NCI-H187 (cell line): ENCODE data around the gene SLX9.
A peak's percentile ranks its signal among the peaks of the same experiment; 100 is the strongest.

Experiments
- DNase-seq, 2 experiments: peaks; one replicate each; lab custom pipeline; 2025; lab: John Stamatoyannopoulos, UW

Gene SLX9

DNA sequence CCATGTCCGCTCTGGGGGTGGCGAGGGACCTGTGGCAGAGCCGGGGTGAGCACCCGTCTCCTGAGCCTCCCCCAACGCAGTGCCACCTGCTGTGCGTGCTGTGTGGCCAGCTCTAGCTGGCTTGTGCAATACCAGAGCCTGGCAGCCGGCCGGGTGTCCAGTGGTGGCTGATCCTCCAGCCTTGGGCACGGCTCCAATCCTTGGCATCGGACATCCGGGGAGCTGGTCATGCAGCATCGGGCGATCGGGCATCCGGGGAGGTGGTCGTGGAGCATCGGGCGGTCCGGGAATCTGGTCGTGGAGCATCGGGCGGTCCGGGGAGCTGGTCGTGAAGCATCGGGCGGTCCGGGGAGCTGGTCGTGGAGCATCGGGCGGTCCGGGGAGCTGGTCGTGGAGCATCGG is 8.1 kb downstream of the SLX9 start:
- DNase-seq, result no peak

DNA sequence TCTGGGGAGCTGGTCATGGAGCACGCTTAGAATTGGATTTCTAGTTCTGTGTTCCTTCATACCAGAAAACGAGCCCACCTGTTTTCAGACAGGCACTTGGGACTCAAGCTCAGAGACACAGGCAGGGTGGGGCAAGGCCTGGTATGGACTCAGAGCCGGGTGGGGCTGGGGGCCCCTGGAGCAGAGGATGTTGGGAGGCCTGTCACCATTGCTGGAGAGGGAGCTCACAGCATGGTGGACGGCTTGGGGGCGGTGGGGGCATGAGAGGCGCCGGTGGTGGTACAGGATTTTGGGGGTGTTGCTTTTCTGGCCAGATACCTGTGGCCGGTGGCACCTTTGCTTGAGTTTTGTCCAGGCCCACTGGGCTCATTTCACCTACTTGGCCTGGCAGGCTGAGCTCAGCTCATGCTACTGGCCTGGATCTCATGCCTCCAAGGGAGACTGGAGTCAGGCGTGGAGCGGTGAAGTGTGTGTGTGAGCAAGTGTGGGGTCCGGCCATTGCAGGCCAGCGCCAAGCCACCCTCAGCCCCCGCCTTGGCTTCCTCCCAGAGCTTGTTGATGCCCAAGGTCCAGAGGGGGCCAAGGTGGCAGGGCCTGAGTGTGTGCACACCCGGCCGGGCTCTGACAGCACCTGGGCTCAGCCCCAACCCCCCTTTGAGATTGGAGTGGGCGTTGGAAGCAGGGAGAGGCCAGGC is 8.7 kb downstream of the SLX9 start:
- DNase-seq, result no peak

DNA sequence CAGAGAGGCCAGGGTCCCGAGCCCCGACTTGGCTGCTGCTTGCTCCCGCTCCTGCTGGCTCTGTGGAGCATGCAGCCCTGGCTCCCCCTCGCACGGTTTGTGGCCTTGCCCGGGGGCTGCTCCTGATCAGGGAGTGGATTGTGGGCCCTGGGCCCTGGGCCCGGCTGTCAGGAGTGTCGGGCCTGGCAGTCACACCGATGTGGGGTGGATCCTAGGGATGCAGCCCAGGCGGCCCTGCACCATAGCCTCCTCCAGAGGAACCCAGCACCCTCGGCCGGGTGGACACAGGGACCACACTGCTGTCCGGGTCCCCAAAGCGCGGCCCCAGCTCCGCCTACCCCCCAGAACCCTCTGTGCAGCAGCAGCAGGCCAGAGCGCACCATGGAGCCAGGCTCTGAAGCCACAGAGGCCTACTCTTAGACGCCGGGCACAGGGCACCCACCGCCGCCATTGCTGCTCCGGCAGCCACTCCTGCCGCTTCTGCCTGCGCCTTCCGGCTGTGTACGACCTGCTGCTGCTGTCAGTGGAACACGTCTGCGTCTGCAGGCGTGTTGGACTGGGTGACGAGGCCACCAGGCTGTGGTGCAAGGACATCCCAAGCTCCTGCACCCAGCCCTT is 9.4 kb downstream of the SLX9 start:
- DNase-seq, result no peak

DNA sequence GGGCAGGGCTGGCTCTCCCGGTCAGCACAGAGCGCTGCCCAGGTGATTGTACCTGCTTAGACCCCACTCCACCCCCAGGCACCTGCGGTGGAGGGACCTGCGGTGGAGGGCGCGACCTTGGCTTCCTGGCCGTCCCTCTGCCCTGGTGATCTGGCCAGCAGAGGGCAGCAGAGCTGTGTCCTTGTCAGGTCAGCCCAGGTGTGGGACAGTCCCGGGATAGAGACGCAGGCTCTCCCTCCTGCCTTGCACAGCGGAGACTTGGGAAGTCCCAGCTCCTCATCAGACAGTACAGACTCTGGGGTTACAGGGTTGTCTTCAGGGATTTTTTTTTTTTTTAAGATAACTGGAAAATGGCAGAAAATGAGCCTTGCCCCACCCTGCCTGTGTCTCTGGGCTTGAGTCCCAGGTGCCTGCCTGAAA is 10.0 kb downstream of the SLX9 start:
- DNase-seq, result peak; percentile 2 to 59

DNA sequence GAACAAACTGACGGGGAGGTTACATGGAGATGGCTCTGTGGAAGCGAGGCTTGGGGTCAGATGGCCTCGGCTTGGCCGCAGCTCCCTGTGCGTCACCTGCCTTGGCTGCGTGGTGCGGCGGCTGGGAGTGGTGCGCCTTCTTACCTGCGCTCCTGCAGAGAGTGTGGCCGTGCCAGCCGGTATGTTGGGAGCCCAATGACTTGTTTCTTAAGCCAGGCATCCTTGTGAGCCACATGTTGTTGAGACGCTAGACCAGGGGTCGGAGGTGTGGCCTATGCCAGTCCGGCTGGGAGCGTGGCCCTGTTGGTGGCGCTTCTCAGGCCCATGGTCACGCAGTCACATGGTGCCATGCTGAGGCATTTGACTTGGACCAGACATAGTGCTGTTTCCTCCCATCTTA is 10.5 kb downstream of the SLX9 start:
- DNase-seq, result no peak

DNA sequence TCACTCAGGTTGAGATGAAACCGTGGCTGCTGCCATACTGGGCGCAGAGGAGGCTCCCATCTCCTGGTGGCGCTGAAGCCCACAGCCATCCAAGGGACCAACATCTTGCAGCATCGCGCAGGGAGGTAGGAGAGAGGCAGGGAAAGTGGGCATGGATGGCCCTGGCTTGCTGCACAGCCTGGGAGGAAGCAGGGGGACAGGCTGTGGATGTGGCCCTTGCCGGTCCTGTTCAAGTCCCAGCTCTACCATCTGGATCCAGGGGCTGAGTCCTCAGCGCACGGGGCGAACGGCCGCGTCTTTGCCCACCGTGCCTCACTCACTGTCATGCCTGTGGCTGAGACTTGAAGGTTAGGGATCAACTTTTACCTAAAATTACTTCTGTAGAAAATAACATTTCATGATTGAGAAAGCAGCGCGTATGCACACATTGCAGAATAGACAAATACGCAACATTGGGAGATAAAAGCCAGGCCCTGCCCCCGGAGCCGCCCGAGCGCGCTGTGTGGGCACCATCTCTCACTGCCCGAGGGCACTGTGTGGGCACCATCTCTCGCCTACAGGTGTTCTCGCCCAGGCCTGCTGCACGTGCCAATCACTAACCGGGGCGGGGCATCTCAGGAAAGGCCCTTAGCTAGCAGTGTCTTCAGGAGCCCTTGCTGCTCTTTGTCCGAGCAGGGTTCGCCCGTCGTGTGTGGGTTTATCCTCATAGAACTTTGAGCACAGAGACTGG is 11.5 kb downstream of the SLX9 start:
- no peak for DNase-seq

DNA sequence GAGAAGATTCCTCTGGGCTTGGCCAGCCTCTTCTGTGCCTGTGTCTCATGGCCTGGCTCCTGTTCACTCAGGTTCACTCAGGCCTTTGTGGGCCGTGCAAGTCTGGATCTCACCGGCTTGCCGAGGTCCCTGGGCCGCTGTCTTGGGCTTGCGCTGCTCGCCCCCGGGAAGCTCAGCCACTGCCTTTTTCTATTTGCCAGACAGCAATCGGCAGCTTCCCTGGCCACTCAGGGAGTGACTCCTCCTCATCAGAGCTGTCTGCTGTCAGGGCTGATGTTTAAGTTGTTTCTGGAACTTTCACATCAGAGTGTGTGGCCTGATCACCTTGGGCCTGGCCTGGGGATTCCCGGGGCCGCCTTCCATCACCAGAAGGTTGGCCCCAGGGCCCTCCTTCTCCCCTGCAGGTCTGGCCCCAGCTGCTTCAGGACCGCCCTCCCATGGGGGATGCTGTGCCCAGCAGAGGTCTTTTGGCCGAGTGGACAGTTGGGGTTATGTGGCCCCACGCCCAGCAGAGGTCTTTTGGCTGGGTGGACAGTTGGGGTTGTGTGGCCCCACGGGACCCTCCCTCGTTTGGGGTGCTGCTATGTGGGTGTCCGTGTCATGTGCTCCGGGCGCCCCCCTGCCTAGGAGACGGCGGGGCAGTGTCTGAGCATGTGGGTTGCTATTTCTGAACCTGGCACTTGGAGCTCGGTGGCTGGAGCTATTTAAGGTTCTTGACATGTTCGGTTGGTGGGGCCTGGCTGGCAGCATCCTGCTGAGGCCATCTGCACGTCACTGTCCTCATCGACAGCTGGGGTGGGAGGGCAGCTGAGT is 12.5 kb downstream of the SLX9 start:
- DNase-seq, result no peak

DNA sequence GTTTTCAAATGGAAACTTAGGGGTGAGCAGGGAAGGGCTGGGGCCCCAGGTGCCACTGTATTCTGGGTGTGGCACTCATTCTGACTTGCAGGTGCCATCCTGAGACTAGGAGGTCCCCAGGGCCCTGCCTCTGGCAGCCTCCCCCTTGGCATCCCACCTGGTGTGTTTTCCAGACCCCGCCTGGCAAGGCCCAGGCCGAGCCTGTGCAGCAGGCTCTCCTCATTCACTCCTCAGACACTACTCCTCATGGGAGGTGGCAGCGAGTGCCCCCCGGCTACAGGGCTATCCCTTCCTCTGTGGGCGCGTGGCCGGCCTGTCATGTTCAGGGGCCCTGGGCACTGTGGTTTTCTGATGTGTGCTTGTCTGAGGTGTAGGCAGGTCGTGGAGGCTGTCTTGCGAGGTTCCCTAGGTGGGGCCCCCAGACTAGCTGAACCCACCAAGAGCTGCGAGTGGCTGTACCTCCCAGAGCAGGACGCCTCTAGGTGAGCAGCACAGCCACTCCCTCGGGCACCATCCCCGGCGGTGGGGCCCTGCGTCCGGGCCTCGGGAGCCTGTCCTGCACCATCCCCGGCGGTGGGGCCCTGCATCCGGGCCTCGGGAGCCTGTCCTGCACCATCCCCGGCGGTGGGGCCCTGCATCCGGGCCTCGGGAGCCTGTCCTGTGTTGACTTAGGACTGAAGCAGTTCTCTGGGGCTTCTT is 13.2 kb downstream of the SLX9 start:
- DNase-seq, result no peak

DNA sequence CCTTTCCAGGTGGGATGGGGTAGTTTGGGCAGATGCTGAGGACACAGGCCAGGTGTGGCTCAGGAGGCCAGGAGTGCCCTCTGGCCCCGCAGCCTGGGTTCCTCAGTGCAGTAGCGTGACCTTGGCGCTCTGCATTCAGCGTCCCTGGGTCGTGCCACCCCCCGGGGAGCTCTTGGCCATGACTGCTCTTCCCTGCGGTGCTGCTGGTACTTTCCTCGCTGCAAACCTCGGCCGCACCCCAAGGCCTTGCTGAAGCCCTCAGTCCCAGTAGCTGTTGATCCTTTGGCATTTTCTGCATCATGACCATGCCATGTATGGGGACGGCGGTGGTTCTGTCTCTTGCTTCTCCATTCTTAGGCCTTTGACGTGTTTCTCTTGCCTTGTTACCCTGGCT is 13.8 kb downstream of the SLX9 start:
- DNase-seq, result no peak

DNA sequence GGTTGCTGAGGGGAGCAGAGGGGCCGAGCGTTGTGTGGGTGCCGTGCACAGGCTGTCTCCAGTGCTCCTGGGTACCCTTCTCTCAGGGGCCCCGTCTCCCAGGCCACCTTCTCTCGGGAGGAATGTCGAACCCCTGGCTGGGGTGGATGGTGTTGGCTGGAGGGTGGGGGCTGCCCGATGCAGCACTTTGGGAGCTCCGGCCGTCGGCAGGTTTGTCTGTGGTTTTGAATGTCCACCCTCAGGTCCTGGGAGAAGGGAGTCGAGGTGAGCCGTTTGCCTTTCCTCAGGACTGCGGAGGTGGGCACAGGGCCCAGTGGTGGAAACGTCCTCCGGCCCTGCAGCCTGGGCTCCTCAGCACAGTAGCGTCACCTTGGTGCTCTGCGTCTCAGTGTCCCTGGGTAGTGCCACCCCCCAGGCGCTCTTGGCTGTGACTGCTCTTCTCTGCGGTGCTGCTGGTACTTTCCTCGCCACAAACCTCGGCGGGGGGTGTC is 14.5 kb downstream of the SLX9 start:
- no peak for DNase-seq

DNA sequence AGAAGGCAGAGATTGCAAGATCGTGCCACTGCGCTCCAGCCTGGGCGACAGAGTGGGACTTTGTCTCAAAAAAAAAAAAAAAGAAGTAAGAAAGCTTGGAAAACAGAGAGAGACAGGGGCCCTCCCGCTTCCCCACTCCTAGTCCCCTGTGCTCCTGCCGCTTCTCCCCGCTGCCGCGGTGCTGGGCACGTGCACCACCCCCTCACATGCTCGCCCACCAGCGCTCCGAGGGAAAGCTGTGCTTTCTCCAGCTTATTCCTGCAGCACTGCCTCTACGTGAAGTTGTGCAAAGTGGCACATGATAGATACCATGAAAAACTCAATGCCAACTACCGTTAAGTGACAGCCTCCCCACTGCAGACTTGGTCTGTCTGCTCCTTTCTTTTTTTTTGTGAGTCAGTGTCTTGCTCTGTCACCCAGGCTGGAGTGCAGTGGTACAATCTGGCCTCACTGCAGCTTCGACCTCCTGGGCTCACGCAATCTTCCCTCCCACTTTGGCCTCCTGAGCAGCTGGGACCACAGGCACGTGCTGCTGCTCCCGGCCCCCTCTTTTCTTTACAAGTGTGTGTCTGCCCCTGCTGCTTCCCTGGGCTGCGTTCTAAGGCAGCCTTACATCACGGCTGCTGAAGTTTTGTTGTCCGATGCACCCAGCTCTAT is 15.4 kb downstream of the SLX9 start:
- no peak for DNase-seq

DNA sequence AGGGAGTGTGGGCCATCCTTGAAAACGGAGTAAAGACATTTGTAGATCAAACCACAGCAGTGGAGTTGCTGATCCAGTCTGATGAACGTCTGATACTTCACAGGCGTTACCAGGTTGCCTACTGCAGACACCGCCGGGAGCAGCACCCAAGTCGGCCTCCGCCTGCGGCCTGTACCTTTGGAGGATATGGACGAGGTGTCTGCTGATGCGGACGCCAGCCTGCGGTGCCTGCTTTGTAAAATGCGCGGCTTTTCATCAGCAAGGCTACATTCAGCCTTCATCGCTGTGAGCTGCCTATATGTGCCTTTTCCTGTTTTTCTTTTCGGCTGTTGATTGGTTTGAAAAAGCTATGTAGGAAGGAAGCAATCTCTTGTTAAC is 16.0 kb downstream of the SLX9 start:
- no peak for DNase-seq

DNA sequence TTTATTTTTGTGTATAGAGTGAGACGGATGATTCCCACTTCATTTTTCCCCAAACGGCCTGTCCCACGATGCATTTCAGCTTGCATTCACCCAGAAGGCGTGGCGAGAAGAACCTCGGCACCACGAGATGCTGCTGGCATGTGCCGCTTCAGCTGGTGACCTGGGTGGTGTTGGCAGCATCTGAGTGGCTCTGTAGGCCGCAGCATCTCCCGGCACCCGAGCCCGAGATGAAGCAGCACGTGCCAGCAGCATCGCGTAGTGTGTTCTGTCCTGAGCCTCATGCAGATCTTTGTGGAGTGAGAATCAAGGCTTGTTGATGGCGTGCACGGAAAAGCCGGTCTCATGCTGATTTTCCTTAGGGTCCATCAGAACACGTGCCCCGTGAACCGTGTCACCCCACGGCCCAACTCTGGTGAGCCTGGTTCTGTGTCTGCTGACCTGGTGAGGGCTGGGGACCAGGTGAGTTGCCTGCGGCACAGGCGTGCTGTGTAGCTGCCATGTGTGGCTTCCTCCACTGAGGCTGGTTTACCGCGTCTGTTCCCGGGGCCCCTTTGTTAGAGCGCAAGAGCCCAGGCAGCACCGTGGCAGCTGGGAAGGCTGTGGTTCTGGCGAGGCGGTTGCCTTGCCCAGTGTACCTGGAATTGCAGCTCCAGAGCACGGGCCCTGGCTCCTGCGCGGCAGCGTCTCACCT is 16.7 kb downstream of the SLX9 start:
- no peak for DNase-seq

DNA sequence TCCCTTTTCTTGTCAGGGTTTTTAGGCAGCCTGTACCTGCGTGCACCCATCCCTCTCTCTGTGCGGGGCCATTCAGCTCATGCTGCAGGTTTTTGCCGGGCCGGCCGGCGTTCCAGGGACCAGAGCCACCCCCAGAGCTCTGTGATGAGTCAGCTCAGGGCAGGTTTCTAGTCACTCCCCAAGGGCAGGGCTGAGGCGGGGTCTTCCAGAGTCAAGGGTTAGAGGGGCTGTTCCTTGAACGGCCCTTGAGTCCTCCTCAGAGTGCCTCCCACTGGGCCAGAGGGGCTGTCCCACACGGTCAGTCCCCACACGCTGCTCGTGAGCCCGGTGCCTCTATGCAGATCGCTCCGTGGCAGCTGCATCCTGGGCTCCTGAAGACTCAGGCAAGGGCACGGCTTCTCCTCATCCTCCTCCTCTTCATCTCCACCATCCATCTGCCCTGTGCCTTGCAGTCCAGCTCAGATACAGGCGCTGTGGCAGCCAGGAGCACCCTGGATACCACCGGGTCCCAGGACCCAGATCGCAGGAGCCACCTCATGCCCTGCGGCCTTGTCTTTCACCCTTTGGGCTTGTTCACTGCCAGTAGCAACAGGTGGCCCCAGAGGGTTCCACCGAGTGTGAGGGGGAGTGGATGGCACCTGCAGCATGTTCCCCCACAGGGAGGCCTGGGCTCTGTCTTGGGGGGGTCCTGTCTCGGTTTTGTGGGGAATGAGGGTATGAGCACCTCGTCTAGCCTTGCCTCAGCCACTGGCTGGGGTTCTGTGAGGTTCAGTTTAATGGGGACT is 17.4 kb downstream of the SLX9 start:
- DNase-seq, result no peak

DNA sequence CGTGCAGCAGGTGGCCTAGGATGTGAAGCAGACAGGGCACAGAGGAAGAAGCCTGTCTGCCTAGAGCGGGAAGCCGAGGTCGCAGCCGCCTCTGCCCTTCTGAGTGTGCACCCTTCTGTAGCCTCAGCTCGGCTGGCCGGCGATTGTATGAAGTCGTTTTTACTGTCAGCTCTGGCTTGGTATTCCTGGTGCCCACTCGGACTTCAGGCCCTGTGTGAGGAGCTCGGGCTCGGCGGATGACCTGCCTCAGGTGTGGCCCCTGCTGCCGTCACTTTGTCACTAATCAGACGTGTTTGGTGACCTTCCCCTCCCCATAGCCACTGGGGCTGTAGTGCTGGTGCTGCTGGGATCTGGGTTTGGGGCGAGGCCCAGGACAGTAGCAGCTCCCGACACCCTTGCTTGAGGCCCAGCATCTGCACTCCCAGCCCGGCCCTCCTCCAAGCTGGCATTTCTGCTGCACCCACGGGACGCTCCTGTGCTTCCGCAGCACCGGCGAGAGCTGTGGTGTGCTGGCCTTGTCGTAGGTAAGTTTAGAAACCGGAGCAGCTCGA is 18.1 kb downstream of the SLX9 start:
- DNase-seq, result no peak

DNA sequence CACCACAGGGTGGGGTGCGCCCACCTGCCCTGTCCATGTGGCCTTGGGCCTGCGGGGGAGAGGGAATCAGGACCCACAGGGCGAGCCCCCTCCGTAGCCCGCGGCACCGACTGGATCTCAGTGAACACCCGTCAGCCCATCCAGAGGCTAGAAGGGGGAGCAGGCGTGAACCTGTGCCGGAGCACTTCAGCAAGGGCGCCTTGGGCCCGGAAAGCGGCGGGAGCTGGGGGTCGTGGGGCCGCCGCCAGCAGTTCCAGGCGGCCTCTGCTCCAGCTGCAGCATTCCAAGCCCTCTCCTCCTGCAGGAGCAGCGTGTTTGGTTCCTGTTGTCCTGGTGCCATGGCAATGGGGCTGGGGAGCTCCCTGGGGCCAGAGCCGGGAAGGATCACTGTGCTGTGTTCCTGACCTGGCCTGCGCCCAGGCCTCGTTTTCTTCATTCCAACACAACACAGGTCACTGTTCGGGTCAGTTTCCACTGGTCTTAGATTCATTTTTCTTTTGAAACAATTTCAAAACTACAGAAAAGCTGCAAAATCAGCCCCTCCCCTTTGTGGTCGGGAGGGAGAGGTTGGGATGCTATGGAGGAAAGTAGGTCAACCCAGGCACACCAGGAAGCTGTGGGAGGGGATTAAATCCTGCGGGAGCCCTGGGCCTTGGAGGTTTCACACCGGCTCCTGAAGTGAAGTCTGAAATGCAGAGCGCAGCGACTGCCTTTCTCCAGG is 18.8 kb downstream of the SLX9 start:
- no peak for DNase-seq

DNA sequence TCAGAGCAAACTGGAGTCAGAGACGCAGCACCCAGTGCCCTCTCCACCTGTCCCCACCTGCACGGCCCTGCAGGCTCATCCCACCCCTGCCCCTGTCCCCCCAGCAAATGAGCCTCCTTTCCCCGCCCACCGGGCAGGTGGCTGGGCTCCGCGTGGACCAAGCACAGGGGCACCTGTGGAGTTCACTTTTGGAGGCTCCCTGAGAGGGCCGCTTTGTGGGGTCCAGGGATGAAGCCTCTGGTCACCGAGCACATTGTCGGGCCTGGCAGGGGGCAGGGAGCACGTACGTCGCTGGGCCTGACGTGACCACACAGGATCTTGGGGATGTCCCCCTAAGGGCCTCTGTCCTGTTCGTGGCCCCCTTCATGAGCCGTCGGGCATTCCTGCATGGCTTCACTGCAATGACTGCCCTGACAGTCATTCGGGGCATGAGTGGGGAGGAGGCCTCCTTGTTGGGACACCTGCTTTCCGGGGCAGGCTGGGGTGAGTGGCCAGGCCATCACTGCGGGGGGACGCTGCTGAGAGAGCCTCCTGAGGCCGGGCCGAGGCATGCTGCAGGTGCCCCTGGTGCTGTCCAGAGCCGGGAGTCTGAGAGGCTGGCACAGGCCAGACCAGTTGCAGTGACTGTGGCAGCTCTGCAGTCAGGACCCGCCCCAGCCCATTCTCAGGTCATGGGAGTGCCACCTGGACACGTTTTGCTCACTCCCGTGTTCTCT is 19.7 kb downstream of the SLX9 start:
- no peak for DNase-seq
